ENCODE data around the gene HPS4.

The HPS4 gene

DNA sequence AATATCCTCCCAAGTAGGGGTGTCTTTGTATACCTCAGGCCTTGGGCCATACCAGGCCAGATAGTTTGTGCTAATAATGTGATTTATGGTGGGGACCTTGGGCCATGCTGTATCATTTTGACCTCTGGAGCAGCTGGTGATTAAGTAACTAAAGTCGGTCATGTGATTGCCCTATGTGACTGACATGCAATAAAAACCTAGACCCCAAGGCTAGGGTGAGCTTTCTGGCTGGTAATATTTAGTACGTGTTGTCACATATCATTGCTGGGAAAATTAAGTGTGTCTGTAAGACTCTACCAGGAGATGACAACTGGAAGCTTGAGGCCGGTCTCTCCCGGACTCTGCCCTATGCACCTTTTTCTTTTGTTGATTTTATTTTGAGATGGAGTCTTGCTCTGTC is 41.3 kb upstream of the HPS4 start:
- DNase-seq (ENCODE audit: low read depth) = no peak
- TF ChIP-seq, protein P1, sequence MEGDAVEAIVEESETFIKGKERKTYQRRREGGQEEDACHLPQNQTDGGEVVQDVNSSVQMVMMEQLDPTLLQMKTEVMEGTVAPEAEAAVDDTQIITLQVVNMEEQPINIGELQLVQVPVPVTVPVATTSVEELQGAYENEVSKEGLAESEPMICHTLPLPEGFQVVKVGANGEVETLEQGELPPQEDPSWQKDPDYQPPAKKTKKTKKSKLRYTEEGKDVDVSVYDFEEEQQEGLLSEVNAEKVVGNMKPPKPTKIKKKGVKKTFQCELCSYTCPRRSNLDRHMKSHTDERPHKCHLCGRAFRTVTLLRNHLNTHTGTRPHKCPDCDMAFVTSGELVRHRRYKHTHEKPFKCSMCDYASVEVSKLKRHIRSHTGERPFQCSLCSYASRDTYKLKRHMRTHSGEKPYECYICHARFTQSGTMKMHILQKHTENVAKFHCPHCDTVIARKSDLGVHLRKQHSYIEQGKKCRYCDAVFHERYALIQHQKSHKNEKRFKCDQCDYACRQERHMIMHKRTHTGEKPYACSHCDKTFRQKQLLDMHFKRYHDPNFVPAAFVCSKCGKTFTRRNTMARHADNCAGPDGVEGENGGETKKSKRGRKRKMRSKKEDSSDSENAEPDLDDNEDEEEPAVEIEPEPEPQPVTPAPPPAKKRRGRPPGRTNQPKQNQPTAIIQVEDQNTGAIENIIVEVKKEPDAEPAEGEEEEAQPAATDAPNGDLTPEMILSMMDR (conservative IDR thresholded peaks at IDR 0.05; ENCODE audit: control insufficient read depth, insufficient read depth, low read depth, low read length) = no peak
- H3K4me3 ChIP-seq (ENCODE audit: control insufficient read depth, low read depth, low read length) = no peak overlapping the region

DNA sequence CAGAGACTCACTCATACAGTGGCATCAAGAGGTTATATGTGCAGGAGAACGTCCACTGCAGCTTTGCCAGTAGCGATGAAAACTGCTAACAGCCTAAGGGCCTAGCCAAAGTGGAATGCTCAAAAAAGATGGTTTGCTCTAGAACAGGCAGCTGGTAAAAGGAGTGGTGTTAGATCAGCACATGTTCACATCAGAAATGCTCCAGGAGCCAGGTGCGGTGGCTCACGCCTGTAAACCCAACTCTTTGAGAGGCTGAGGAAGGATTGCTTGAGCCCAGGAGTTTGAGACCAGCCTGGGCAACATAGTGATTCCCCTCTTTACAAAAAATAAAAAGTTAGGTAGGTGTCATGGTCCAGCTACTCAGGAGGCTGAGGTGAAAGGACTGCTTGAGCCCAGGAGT is 39.0 kb upstream of the HPS4 start:
- no peak overlapping the region for H3K4me3 ChIP-seq (ENCODE audit: control insufficient read depth, low read depth, low read length)
- TF ChIP-seq, protein P1 (conservative IDR thresholded peaks at IDR 0.05; ENCODE audit: control insufficient read depth, insufficient read depth, low read depth, low read length) = no peak
- DNase-seq (ENCODE audit: low read depth) = no peak

DNA sequence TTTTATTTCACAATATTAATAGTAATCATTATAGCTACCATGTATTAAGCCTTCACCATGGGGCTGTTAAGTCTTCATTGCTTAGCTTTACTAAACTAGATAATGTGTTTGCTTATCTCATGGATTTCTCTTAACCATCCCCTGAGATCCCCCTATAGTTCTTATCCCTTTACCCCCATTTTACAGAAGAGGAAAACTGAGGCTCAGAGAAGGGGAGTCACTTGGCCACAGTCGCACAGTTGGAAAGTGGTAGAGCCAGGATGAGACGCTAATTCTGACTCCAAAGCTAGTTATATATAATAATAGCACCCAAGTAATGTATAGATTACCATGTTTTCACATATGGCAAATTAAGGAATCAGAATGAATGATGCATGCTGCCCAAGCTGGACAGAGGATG is 38.4 kb upstream of the HPS4 start:
- H3K4me3 ChIP-seq (ENCODE audit: control insufficient read depth, low read depth, low read length) = no peak overlapping the region
- TF ChIP-seq, protein P1 (conservative IDR thresholded peaks at IDR 0.05; ENCODE audit: control insufficient read depth, insufficient read depth, low read depth, low read length) = no peak
- no peak for DNase-seq (ENCODE audit: low read depth)

DNA sequence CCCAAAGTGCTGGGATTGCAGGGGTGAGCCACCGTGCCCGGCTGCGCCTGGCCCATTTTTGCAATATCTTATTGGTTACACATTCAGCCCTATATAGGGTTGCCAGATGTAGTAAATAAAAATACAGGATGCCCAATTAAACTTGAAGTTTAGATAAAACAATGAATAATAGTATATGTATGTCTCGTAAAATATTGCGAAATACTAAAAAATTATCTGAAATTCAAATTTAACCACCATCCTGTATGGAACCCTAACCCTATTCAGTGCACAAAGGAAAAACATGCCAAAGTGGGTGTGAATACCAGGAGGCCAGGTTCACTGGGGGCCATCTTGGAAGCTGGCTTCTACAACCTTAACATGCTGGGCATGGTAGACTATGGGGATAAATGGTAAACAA is 33.8 kb upstream of the HPS4 start:
- H3K4me3 ChIP-seq (ENCODE audit: control insufficient read depth, low read depth, low read length) = no peak overlapping the region
- no peak for DNase-seq (ENCODE audit: low read depth)
- TF ChIP-seq, protein P1 (conservative IDR thresholded peaks at IDR 0.05; ENCODE audit: control insufficient read depth, insufficient read depth, low read depth, low read length) = no peak

DNA sequence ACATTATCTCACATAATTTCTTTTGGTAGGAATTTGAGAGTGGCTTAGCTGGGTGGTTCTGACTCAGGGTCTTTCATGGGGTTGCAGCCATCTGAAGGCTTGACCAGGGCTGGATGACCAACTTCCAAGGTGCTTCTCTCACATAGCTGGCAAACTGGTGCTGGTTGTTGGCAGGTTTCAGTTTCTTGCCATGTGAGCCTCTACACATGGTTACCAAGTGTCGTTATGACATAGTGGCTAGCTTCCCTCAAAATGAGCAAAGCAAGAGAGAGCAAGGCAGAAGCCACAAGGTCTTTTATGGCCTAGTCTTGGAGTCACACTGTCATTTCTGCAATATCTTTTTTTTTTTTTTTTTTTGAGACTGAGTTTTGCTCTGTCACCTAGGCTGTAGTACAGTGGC is 32.9 kb upstream of the HPS4 start:
- TF ChIP-seq, protein P1 (conservative IDR thresholded peaks at IDR 0.05; ENCODE audit: control insufficient read depth, insufficient read depth, low read depth, low read length) = no peak
- no peak for DNase-seq (ENCODE audit: low read depth)
- no peak overlapping the region for H3K4me3 ChIP-seq (ENCODE audit: control insufficient read depth, low read depth, low read length)

DNA sequence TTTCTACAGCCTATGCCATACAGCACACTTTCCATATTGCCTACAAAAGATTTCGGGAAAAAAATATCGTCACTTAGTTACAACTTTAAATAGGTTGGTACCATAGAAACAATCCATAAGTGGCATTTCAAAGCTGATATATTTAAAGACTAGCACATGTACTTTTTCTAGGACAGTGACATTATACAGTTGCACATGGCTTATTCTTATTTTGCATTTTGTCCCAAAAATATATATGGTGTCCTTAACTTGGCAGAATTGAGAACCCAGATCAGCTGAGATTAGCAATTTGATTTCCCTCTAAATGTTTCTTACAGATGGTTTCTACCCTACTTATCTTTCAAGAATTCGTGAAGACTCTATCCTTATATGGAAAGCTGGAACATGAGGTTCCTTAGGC is 32.3 kb upstream of the HPS4 start:
- H3K4me3 ChIP-seq (ENCODE audit: control insufficient read depth, low read depth, low read length) = no peak overlapping the region
- TF ChIP-seq, protein P1 (conservative IDR thresholded peaks at IDR 0.05; ENCODE audit: control insufficient read depth, insufficient read depth, low read depth, low read length) = no peak
- no peak for DNase-seq (ENCODE audit: low read depth)
